Measurements from ENCODE around the gene COASY.
"Not testable (repeated sequence)": the region's sequence is repeated elsewhere in the genome, so short reads cannot be mapped to it uniquely, and the experiment has no call there.

COASY gene

GRCh38 chr17:42609182-42609813 is 47.4 kb downstream of the COASY start, which contains the start of the genes RETREG3 and TUBG1:
RETREG3 (minus strand) TSS chr17:42609374; CDS start chr17:42609324, 50 bp downstream.
TUBG1 (plus strand) TSS chr17:42609683; CDS start chr17:42609738, 55 bp downstream.
- Histone ChIP-seq H3K9me3 (ENCODE audit: low read length) (no peaks in the 10 kb centered on the region), H3F3A (ENCODE audit: insufficient read depth, low read length) (peaks cover 8% of the 10 kb centered on the region), H2AFZ (ENCODE audit: low read length) (no peak within 1 kb of the TSS), H3K27ac (ENCODE audit: low read depth, low read length, poor library complexity, severe bottlenecking) (peak within 1 kb of the TSS; percentile 81), H3K4me3 (ENCODE audit: low read depth, low read length, poor library complexity, severe bottlenecking) (peak within 1 kb of the TSS; percentile 81), H3K27me3 (ENCODE audit: insufficient read depth, low read length) (no peaks in the 10 kb centered on the region), H3K4me2 (ENCODE audit: low read length) (peak within 1 kb of the TSS; percentile 79), H3K9ac (ENCODE audit: low read length) (peak within 1 kb of the TSS; percentile 87), H3K4me1 (ENCODE audit: insufficient read depth, low read length, severe bottlenecking) (peaks cover 44% of the 10 kb centered on the region), H3K9me2 (ENCODE audit: low read depth, low read length) (no peaks in the 10 kb centered on the region), H3K79me2 (ENCODE audit: insufficient read depth, low read length) (peaks cover 50% of the 10 kb centered on the region), H4K20me1 (ENCODE audit: insufficient read depth, low read length) (no peaks in the 10 kb centered on the region), H3K36me3 (ENCODE audit: insufficient read depth, low read length) (peaks cover 26% of the 10 kb centered on the region; the same call in 1 of the 2 replicates)
- TF ChIP-seq CTCF (IDR thresholded peaks at IDR 0.05; ENCODE audit: low read length) (no peak), EZH2 (IDR thresholded peaks at IDR 0.05; ENCODE audit: borderline replicate concordance, low read length) (no peak)

GRCh38 chr17:42609814-42610801 is 48.2 kb downstream of the COASY start:
- not testable (repeated sequence) for H2AFZ ChIP-seq (ENCODE audit: low read length); H3K27me3 ChIP-seq (ENCODE audit: insufficient read depth, low read length); H3K9me2 ChIP-seq (ENCODE audit: low read depth, low read length); H3K9me3 ChIP-seq (ENCODE audit: low read length); H4K20me1 ChIP-seq (ENCODE audit: insufficient read depth, low read length); H3F3A ChIP-seq (ENCODE audit: insufficient read depth, low read length)
- H3K4me3 ChIP-seq (ENCODE audit: low read depth, low read length, poor library complexity, severe bottlenecking): peak overlapping the region; percentile 81
- peak overlapping the region; percentile 19 for H3K27ac ChIP-seq (ENCODE audit: low read depth, low read length, poor library complexity, severe bottlenecking)
- H3K4me1 ChIP-seq (ENCODE audit: insufficient read depth, low read length, severe bottlenecking): peaks cover 35% of the 10 kb centered on the region
- peaks cover 42% of the 10 kb centered on the region for H3K79me2 ChIP-seq (ENCODE audit: insufficient read depth, low read length)
- peak overlapping the region; percentile 68 for H3K4me2 ChIP-seq (ENCODE audit: low read length)
- H3K9ac ChIP-seq (ENCODE audit: low read length): peak overlapping the region; percentile 87
- H3K36me3 ChIP-seq (ENCODE audit: insufficient read depth, low read length): peaks cover 34% of the 10 kb centered on the region

GRCh38 chr17:42612013-42612412 is 50.1 kb downstream of the COASY start:
- TF ChIP-seq CTCF (IDR thresholded peaks at IDR 0.05; ENCODE audit: low read length) (no peak), EZH2 (IDR thresholded peaks at IDR 0.05; ENCODE audit: borderline replicate concordance, low read length) (no peak)
- H3K4me2 ChIP-seq (ENCODE audit: low read length): no peak overlapping the region
- H3K27ac ChIP-seq (ENCODE audit: low read depth, low read length, poor library complexity, severe bottlenecking): no peak overlapping the region
- no peaks in the 10 kb centered on the region for H3K9me3 ChIP-seq (ENCODE audit: low read length)
- H3K9ac ChIP-seq (ENCODE audit: low read length): no peak overlapping the region
- H3K4me1 ChIP-seq (ENCODE audit: insufficient read depth, low read length, severe bottlenecking): peaks cover 16% of the 10 kb centered on the region
- H3K36me3 ChIP-seq (ENCODE audit: insufficient read depth, low read length): peaks cover 45% of the 10 kb centered on the region
- no peaks in the 10 kb centered on the region for H3K9me2 ChIP-seq (ENCODE audit: low read depth, low read length)
- peaks cover 23% of the 10 kb centered on the region for H3K79me2 ChIP-seq (ENCODE audit: insufficient read depth, low read length)
- no peaks in the 10 kb centered on the region for H4K20me1 ChIP-seq (ENCODE audit: insufficient read depth, low read length)
- no peak overlapping the region for H3K4me3 ChIP-seq (ENCODE audit: low read depth, low read length, poor library complexity, severe bottlenecking)
- H3K27me3 ChIP-seq (ENCODE audit: insufficient read depth, low read length): no peaks in the 10 kb centered on the region
- H3F3A ChIP-seq (ENCODE audit: insufficient read depth, low read length): no peaks in the 10 kb centered on the region
- no peak overlapping the region for H2AFZ ChIP-seq (ENCODE audit: low read length)

Data from OCI-LY1 (cell line).